IPS-11a (cell line): Measurements from ENCODE around the gene PXDC1.
A peak's percentile ranks its signal among the peaks of the same experiment; 100 is the strongest.
"Not testable (repeated sequence)": the region's sequence is repeated elsewhere in the genome, so short reads cannot be mapped to it uniquely, and the experiment has no call there.

Experiments
- H3K4me3 ChIP-seq: one replicate; pipeline ENCODE4 v1.5.1; 2013; ENCODE audit warnings: low read depth, low read length, control low read depth

PXDC1 gene

DNA sequence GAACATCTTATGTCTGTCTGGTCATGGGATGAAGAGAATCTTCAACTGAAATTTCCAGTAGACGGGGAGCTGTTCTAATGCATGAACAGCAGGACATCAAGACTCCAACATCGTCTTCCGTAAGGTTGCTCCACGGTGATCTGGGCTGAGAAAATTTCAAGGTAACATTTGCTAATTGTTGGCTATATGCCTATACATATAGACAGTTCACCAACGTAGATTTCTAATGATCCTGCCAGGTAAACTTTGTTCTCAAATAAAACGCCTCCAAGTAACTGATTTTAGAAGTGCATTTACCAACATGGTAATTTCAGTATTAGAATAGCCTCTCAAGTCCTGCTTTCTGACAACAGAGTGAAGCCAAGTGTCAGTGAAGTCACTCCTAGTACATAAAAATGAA lies 11.3 kb upstream of the PXDC1 start:
- H3K4me3 ChIP-seq, result no peak overlapping the region

DNA sequence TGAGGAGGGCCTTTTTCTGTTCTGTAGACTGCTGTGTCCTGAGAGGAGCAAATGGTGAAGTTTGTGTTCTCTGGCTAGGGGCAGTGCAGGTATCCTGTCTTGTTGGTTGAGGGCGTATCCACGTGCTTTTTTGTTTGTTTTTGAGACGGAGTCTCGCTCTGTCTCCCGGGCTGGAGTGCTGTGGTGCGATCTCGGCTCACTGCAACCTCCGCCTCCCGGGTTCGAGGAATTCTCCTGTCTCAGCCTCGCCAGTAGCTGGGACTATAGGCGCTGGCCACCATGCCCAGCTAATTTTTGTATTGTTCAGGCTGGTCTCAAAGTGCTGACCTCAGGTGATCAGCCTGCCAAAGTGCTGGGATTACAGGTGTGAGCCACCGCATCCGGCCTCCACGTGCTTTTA lies 10.8 kb upstream of the PXDC1 start:
- no peak overlapping the region for H3K4me3 ChIP-seq

DNA sequence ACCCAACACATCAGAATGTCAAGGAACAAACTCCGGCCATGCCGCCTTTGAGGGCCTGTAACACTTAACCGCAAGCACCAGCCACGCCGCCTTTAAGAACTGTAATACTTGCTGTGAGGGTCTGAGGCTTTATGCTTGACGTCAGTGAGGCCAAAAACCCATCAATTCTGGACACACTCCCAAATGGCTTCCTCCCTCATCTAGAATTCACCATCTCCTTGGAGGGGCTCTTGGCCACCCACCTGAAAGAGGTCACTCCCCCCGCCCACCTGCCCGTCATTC lies 10.4 kb upstream of the PXDC1 start:
- H3K4me3 ChIP-seq, result no peak overlapping the region

DNA sequence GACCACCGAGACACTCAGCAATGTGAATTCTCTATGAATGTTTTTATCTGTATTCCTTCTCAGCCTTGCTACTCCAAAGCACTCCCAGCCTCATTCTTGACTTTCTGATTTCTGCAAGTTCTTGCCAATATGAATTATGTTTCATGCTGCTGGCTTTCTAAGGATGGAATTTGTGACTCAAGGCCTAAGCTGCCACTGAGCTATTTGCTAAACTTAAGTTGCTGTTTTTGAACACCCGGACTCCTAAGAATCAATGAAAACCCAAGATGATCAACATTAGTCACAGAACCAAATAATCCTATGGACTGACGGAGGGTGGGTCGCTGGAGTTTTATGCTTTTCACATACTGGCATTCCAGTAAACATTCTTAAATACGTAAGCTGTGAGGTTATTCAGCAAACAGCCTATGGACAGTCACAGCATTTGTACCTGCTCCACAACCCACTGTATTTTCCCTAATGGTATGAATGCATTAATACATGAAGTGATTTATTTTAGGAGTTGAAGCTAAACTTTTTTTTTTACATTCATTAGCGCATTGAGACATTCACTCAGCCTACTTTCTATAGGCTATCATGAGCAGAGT lies 8.2 kb upstream of the PXDC1 start:
- no peak overlapping the region for H3K4me3 ChIP-seq

GRCh38 chr6:3758842-3759144 lies 7.3 kb upstream of the PXDC1 start:
- H3K4me3 ChIP-seq, result no peak overlapping the region

DNA sequence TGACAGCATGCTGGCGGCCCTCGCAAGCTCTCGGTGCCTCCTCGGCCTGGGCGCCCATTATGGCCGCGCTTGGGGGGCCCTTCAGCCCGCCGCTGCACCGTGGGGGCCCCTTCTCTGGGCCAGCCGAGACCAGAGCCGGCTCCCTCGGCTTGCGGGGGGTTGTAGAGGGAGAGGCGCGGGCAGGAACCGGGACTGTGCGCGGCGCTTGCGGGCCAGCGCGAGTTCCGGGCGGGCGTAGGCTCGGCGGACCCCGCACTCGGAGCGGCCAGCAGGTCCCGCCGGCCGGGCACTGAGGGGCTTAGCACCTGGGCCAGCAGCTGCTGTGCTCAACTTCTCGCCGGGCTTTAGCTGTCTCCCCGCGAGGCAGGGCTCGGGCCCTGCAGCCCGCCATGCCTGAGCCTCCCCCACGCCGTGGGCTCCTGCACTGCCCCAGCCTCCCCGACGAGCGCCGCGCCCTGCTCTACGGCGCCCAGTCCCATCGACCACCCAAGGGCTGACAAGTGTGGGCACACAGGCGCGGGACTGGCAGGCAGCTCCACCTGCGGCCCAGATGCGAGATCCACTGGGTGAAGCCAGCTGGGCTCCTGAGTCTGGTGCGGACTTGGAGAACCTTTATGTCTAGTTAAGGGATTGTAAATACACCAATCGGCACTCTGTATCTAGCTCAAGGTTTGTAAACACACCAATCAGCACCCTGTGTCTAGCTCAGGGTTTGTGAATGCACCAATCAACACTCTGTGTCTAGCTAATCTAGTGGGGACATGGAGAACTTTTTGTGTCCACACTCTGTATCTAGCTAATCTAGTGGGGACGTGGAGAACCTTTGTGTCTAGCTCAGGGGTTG lies 6.7 kb upstream of the PXDC1 start:
- H3K4me3 ChIP-seq, result not testable (repeated sequence)

- H3K4me3 ChIP-seq, result no peak overlapping the region
These were observed 5.7 kb upstream of the PXDC1 start for GRCh38 chr6:3757241-3757641.

DNA sequence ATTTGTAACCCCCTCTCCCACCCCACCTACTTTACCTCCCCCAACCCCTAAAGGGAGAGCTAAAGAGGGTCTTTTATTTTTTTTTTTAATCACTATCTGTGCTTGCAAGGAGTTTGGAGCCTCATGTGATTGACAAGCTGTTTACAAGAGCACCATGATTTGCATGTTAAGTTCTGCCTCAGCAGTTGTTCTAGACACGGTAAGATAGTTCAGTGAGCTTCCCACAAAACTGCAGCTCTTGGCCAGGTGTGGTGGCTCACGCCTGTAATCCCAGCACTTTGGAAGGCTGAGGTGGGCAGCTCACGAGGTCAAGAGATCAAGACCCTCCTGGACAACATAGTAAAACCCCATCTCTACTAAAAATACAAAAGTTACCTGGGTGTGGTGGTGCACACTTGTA lies 5.0 kb upstream of the PXDC1 start:
- no peak overlapping the region for H3K4me3 ChIP-seq

- H3K4me3 ChIP-seq, result no peak overlapping the region
These were observed 4.4 kb upstream of the PXDC1 start for GRCh38 chr6:3755637-3756545.

- no peak overlapping the region for H3K4me3 ChIP-seq
These were observed 3.3 kb upstream of the PXDC1 start for GRCh38 chr6:3754776-3755175.

DNA sequence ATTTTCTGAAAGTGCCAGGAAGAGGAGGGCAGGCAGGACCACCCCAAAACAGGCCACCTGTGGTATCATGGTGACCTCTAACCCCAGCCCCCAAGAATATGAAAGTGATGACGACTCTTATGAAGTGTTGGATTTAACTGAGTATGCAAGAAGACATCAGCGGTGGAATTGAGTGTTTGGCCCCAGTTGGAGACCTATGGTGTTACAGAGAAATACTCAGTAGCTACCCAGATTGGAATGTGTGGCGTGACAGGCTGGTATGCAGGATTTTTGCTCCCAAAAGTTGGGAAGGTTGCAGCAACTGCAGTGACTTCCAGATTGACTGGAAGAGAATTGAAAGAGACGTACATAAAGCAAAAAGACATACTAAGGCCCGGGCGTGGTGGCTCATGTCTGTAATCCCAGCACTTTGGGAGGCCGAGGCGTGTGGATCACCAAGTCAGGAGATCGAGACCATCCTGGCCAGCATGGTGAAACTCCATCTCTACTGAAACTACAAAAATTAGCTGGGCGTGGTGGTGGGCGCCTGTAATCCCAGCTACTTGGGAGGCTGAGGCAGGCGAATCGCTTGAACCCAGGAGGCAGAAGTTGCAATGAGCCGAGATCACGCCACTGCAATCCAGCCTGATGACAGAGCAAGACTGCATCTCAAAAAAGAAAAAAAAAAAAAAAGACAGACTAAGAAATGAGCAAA lies 2.7 kb upstream of the PXDC1 start:
- H3K4me3 ChIP-seq, result not testable (repeated sequence)

DNA sequence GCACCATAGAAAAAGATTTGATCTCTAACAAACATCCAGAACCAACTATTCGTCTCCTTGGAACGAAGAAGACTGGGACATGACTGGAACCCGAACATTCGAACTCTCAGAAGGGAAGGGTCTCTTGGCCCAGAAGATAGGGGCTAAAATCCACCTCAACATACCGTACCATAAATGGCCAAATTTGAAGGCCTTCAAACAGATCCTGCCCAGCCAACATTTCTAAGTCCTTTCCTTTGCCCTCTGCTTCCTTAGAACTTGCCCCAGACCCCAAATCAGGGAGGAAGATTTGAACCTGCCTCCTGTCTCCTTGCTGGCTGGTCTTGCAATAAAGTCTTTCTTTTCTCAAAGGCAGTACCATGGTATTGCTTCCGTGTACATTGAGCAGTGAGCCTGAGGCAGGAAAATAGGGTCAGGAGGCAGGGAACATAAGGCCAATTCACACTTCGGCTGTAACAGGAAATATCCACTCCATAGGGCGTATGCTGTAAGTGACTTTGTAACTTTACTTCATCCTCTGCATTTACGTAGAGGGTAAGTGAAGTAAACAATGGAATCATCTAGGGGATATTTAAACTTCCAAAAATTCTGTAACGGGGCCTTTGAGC lies 1.8 kb upstream of the PXDC1 start:
- H3K4me3 ChIP-seq, result no peak overlapping the region

- H3K4me3 ChIP-seq, result peak overlapping the region; percentile 35
These were observed 1.2 kb upstream of the PXDC1 start for GRCh38 chr6:3752531-3753227.

DNA sequence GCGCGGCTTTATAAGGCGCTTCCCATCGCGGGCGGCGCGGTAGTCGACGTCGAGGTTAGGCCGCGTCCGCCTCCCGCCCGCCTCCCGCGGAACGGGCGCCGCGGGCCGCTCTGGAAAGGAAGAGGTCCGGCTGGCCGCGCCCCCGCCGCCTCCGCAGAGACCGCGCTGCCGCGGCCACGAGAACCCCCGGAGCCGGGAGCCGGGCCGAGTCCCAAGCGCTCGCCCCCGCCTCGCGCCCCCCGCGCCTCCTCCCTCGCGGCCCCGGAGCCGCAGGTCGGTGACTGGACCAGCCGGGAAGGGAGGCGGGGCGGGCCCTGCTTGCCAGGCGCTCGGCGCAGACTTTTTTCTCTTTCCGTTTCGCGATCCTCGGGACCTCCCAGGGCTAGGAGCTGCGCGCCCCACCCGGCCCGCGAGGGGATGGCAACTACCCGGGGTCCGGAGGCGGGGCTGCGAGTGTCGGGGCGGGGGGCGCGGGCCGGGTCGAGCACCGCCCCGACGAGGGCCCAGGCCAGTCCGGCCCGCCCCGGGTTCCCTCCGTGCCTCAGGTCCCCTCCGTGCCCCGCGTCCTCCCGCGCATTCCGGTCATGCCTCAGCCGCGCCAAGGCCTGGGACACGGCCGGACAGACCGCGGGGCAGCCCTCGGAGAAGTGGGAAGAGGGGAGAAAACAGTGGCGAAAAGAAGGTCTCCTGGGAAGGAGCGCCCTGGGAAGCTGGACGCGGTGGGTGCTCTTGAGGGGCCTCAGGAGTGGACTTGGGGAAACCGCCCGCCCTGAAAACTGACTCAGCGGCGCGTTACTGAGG lies 417 bp upstream of the PXDC1 start:
- H3K4me3 ChIP-seq, result peak overlapping the region; percentile 35

GRCh38 chr6:3750317-3751076 lies 1.0 kb downstream of the PXDC1 start:
- peak overlapping the region; percentile 14 for H3K4me3 ChIP-seq

- H3K4me3 ChIP-seq, result no peak overlapping the region
These were observed 1.6 kb downstream of the PXDC1 start for GRCh38 chr6:3749977-3750316.

GRCh38 chr6:3749067-3749841 lies 2.3 kb downstream of the PXDC1 start:
- H3K4me3 ChIP-seq, result no peak overlapping the region
